H9 (cell line): ENCODE results near the gene SNRPA1. TPM values are rescaled to one million over a fixed set of nuclear protein-coding genes. Genes with fewer than 3 reads are reported as not detected.

Experiments used
- DNase-seq: peaks from one replicate; pipeline ENCODE4 v3.0.0-alpha.2; 2017
- H2AFZ ChIP-seq: one replicate; pipeline ENCODE4 v1.6.1; 2013; ENCODE audit warnings: mild to moderate bottlenecking, low read length, control low read depth, moderate library complexity
- H2AK5ac ChIP-seq: 2 replicates; pipeline ENCODE4 v1.6.1; 2013; ENCODE audit warnings: low read length, control low read depth, mixed read lengths; ENCODE audit not compliant: insufficient read length
- H2BK120ac ChIP-seq: one replicate; pipeline ENCODE4 v1.6.1; 2013; ENCODE audit warnings: low read depth, mild to moderate bottlenecking, low read length, control low read depth, inconsistent platforms; ENCODE audit not compliant: poor library complexity, severe bottlenecking
- H2BK12ac ChIP-seq: 2 replicates; pipeline ENCODE4 v1.6.1; 2013; ENCODE audit warnings: low read length, control low read depth, mixed read lengths, low read depth; ENCODE audit not compliant: insufficient read length
- H2BK15ac ChIP-seq: 2 replicates; pipeline ENCODE4 v1.6.1; 2013; ENCODE audit warnings: low read depth, low read length, control low read depth
- H2BK20ac ChIP-seq: one replicate; pipeline ENCODE4 v1.6.1; 2013; ENCODE audit warnings: low read depth, mild to moderate bottlenecking, low read length, control low read depth, inconsistent platforms; ENCODE audit not compliant: poor library complexity, severe bottlenecking
- H2BK5ac ChIP-seq: 2 replicates; pipeline ENCODE4 v1.6.1; 2013; ENCODE audit warnings: low read length, control low read depth, mixed read lengths; ENCODE audit not compliant: insufficient read length
- H3K14ac ChIP-seq: 2 replicates; pipeline ENCODE4 v1.6.1; 2013; ENCODE audit warnings: low read length, control low read depth; ENCODE audit not compliant: insufficient read depth
- H3K18ac ChIP-seq: 2 replicates; pipeline ENCODE4 v1.6.1; 2013; ENCODE audit warnings: low read depth, mild to moderate bottlenecking, mixed read lengths, low read length, control low read depth; ENCODE audit not compliant: insufficient read length
- H3K23ac ChIP-seq: 2 replicates; pipeline ENCODE4 v1.6.1; 2013; ENCODE audit warnings: low read length, control low read depth, mixed read lengths, low read depth; ENCODE audit not compliant: insufficient read length
- H3K23me2 ChIP-seq: 2 replicates; pipeline ENCODE4 v1.6.1; 2013; ENCODE audit warnings: low read depth, mild to moderate bottlenecking, mixed read lengths, low read length, control low read depth; ENCODE audit not compliant: insufficient read length, poor library complexity, severe bottlenecking
- H3K27ac ChIP-seq: 2 replicates; pipeline ENCODE4 v1.5.1; 2013; ENCODE audit warnings: low read length, control low read depth, mixed read lengths, low read depth; ENCODE audit not compliant: insufficient read length
- H3K27me3 ChIP-seq: 2 replicates; pipeline ENCODE4 v1.6.1; 2013; ENCODE audit warnings: low read length, control low read depth, inconsistent platforms; ENCODE audit not compliant: insufficient read depth
- H3K4ac ChIP-seq: 2 replicates; pipeline ENCODE4 v1.6.1; 2013; ENCODE audit warnings: low read depth, mild to moderate bottlenecking, control low read depth, inconsistent platforms, low read length, moderate library complexity
- H3K4me1 ChIP-seq: 2 replicates; pipeline ENCODE4 v1.6.1; 2013; ENCODE audit warnings: low read length, control low read depth, inconsistent platforms; ENCODE audit not compliant: insufficient read depth
- H3K4me2 ChIP-seq: 2 replicates; pipeline ENCODE4 v1.6.1; 2013; ENCODE audit warnings: low read length, control low read depth, mixed read lengths; ENCODE audit not compliant: insufficient read length, insufficient read depth
- H3K56ac ChIP-seq: 2 replicates; pipeline ENCODE4 v1.6.1; 2013; ENCODE audit warnings: low read depth, mild to moderate bottlenecking, mixed read lengths, low read length, control low read depth; ENCODE audit not compliant: insufficient read length
- H3K79me1 ChIP-seq: 2 replicates; pipeline ENCODE4 v1.6.1; 2013; ENCODE audit warnings: low read depth, mild to moderate bottlenecking, moderate library complexity, low read length, control low read depth, inconsistent platforms; ENCODE audit not compliant: insufficient read depth, poor library complexity, severe bottlenecking
- H3K79me2 ChIP-seq: 2 replicates; pipeline ENCODE4 v1.6.1; 2013; ENCODE audit warnings: low read length, control low read depth, inconsistent platforms; ENCODE audit not compliant: insufficient read depth
- H3K9ac ChIP-seq: 2 replicates; pipeline ENCODE4 v1.6.1; 2013; ENCODE audit warnings: low read length, control low read depth, mixed read lengths; ENCODE audit not compliant: insufficient read length; ENCODE audit errors: extremely low read depth
- H3K9me3 ChIP-seq: one replicate; pipeline ENCODE4 v1.6.1; 2013; ENCODE audit warnings: low read depth, low read length, inconsistent platforms; ENCODE audit not compliant: control insufficient read depth
- H3T11ph ChIP-seq: one replicate; pipeline ENCODE4 v1.6.1; 2013; ENCODE audit warnings: mild to moderate bottlenecking, low read length, control low read depth, inconsistent platforms
- H4K20me1 ChIP-seq: one replicate; pipeline ENCODE4 v1.6.1; 2013; ENCODE audit not compliant: control insufficient read depth, insufficient read length, insufficient read depth
- H4K5ac ChIP-seq: 2 replicates; pipeline ENCODE4 v1.6.1; 2013; ENCODE audit warnings: low read depth, mild to moderate bottlenecking, mixed read lengths, low read length, control low read depth; ENCODE audit not compliant: insufficient read length
- H4K8ac ChIP-seq: replicated peaks from 2 replicates; pipeline ENCODE4 v1.6.1; 2013; ENCODE audit warnings: low read length, control low read depth, mixed read lengths, low read depth; ENCODE audit not compliant: insufficient read length
- H4K91ac ChIP-seq: 2 replicates; pipeline ENCODE4 v1.6.1; 2013; ENCODE audit warnings: low read depth, mild to moderate bottlenecking, moderate library complexity, mixed read lengths, low read length, control low read depth; ENCODE audit not compliant: insufficient read length
- H3K27ac Mint-ChIP-seq, 3 experiments: 2 replicates in 2 of 3; 3 replicates in 1 of 3; pipeline ENCODE4 v1.8.0; 2020 to 2021; ENCODE audit warnings: mixed read lengths in 3 of 3, mild to moderate bottlenecking in 1 of 3, moderate library complexity in 1 of 3
- H3K27me3 Mint-ChIP-seq: 2 replicates; pipeline ENCODE4 v1.8.0; 2021; ENCODE audit warnings: low read depth, mild to moderate bottlenecking, moderate library complexity, mixed read lengths
- H3K36me3 Mint-ChIP-seq, 3 experiments: 2 replicates in 2 of 3; 3 replicates in 1 of 3; pipeline ENCODE4 v1.8.0; 2020 to 2021; ENCODE audit warnings: low read depth in 3 of 3, mixed read lengths in 3 of 3; ENCODE audit not compliant: insufficient read depth in 1 of 3
- H3K4me1 Mint-ChIP-seq, 2 experiments: 2 replicates each; pipeline ENCODE4 v1.8.0; 2020; ENCODE audit warnings: mixed read lengths in 2 of 2
- H3K4me3 Mint-ChIP-seq, 2 experiments: 2 replicates in 1 of 2; 3 replicates in 1 of 2; pipeline ENCODE4 v1.8.0; 2020 to 2021; ENCODE audit warnings: mild to moderate bottlenecking in 2 of 2, mixed read lengths in 2 of 2, moderate library complexity in 1 of 2
- H3K9me3 Mint-ChIP-seq, 2 experiments: 2 replicates in 1 of 2; 3 replicates in 1 of 2; pipeline ENCODE4 v1.8.0; 2020; ENCODE audit warnings: mild to moderate bottlenecking in 2 of 2, mixed read lengths in 2 of 2, moderate library complexity in 1 of 2
- WGBS: extraction: QIAGEN DNeasy Blood & Tissue Kit; methylation state at CpG from one replicate; pipeline ENCODE4 v1.1.7; 2013; ENCODE audit warnings: missing lambda C conversion rate, low lambda C conversion rate, mixed read lengths; ENCODE audit not compliant: insufficient read length; ENCODE audit errors: extremely low coverage; 5-methylcytosine and 5-hydroxymethylcytosine counted together
- total RNA-seq: library from RNA; stranded (reverse); gene quantifications from 2 replicates; pipeline ENCODE4 v1.2.1, GENCODE V29; 2021
- TF ChIP-seq, protein P1 (sequence below): fragments of 200-600 bp; sonication (generic); conservative IDR thresholded peaks from 3 replicates; pipeline ENCODE4 v1.8.0; 2021; ENCODE audit warnings: antibody characterized with exemption, mild to moderate bottlenecking

SNRPA1 gene
- total RNA-seq, 1 experiment from 2014 or later = 145 TPM

GRCh38 chr15:101293122-101293521 lies 1.9 kb downstream of the SNRPA1 start:
- no peak overlapping the region for H2BK12ac ChIP-seq
- no peaks in the 10 kb centered on the region for H3K9me3 ChIP-seq
- H4K5ac ChIP-seq = no peak overlapping the region
- H4K20me1 ChIP-seq = no peaks in the 10 kb centered on the region
- H3T11ph ChIP-seq = no peak overlapping the region
- peaks cover 3% of the 10 kb centered on the region for H3K79me1 ChIP-seq
- no peak overlapping the region for H4K91ac ChIP-seq
- H2BK20ac ChIP-seq = no peak overlapping the region
- H3K4me1 Mint-ChIP-seq = peaks cover 11 to 18% of the 10 kb centered on the region in 2 experiments
- H3K27ac Mint-ChIP-seq = no peak overlapping the region; a peak in 1 of 7 replicates
- peak overlapping the region; percentile 91 to 92 for H3K4me3 Mint-ChIP-seq
- H3K23ac ChIP-seq = no peak overlapping the region
- peak overlapping the region; percentile 81 for H3K4me2 ChIP-seq
- peaks cover 23% of the 10 kb centered on the region for H3K79me2 ChIP-seq
- TF ChIP-seq, protein P1, sequence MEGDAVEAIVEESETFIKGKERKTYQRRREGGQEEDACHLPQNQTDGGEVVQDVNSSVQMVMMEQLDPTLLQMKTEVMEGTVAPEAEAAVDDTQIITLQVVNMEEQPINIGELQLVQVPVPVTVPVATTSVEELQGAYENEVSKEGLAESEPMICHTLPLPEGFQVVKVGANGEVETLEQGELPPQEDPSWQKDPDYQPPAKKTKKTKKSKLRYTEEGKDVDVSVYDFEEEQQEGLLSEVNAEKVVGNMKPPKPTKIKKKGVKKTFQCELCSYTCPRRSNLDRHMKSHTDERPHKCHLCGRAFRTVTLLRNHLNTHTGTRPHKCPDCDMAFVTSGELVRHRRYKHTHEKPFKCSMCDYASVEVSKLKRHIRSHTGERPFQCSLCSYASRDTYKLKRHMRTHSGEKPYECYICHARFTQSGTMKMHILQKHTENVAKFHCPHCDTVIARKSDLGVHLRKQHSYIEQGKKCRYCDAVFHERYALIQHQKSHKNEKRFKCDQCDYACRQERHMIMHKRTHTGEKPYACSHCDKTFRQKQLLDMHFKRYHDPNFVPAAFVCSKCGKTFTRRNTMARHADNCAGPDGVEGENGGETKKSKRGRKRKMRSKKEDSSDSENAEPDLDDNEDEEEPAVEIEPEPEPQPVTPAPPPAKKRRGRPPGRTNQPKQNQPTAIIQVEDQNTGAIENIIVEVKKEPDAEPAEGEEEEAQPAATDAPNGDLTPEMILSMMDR = no peak
- H3K23me2 ChIP-seq = peaks cover 7% of the 10 kb centered on the region
- H2AK5ac ChIP-seq = no peak overlapping the region
- peaks cover 13 to 40% (median 36%) of the 10 kb centered on the region in 3 experiments; a peak in 6 of 7 replicates for H3K36me3 Mint-ChIP-seq
- no peak overlapping the region for H2BK5ac ChIP-seq
- H2BK120ac ChIP-seq = no peak overlapping the region
- no peaks in the 10 kb centered on the region for H3K9me3 Mint-ChIP-seq
- no peak overlapping the region for H3K27ac ChIP-seq
- no peak overlapping the region for H4K8ac ChIP-seq
- H3K18ac ChIP-seq = no peak overlapping the region
- H3K56ac ChIP-seq = no peak overlapping the region
- H3K9ac ChIP-seq = peak overlapping the region; percentile 12
- no peaks in the 10 kb centered on the region for H3K27me3 ChIP-seq
- H3K4me1 ChIP-seq = no peaks in the 10 kb centered on the region
- H3K4ac ChIP-seq = no peak overlapping the region
- no peaks in the 10 kb centered on the region for H3K27me3 Mint-ChIP-seq
- no peak for DNase-seq
- no peak overlapping the region for H2BK15ac ChIP-seq
- H2AFZ ChIP-seq = no peak overlapping the region
- no CpG with 5 or more reads among the region's 10 CpGs for WGBS
- H3K14ac ChIP-seq = no peak overlapping the region
